ENCODE results near the gene ERC1.

ERC1 gene

DNA sequence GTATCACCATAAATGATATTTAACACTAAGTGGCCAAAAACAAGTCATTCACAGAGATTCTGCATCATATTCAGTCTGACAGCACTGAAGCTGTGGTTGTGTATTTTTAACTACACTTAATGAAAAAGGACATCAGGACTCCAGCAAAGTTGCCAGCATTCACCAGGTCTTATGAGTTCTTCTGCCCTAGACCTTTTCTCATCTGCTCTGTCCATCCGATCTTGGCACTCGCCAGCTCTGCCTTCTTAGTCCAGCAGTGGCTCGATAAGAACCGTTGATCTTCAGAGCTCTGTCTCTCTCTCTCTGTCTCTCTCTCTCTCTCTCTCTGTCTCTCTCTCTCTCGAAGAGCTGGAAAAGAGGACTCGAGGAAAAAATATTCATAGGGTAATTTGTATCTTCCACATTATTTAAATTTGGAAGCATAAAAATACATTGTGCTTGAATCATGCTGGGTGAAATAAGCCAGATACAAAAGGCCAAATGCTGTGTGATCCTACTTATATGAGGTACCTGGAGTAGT lies 371.2 kb downstream of the ERC1 start:
- DNase-seq = no peak

DNA sequence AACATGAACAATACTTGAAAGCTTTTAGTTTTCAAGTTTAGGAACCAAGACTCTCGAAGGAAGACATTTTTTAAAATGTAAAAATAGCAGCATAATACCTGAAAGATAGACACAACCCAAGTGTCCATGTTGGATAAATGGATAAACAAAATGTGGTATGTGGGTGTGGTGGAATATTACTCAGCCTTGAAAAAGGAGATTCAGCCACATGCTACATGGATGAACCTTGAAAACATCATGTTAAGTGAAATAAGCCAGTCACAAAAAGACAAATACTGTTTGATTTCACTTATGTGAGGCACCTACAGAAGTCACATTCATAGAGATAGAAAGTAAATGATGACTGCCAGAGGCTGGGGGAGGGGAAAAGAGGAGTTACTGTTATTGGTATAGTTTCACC lies 374.7 kb downstream of the ERC1 start:
- no peak for DNase-seq

DNA sequence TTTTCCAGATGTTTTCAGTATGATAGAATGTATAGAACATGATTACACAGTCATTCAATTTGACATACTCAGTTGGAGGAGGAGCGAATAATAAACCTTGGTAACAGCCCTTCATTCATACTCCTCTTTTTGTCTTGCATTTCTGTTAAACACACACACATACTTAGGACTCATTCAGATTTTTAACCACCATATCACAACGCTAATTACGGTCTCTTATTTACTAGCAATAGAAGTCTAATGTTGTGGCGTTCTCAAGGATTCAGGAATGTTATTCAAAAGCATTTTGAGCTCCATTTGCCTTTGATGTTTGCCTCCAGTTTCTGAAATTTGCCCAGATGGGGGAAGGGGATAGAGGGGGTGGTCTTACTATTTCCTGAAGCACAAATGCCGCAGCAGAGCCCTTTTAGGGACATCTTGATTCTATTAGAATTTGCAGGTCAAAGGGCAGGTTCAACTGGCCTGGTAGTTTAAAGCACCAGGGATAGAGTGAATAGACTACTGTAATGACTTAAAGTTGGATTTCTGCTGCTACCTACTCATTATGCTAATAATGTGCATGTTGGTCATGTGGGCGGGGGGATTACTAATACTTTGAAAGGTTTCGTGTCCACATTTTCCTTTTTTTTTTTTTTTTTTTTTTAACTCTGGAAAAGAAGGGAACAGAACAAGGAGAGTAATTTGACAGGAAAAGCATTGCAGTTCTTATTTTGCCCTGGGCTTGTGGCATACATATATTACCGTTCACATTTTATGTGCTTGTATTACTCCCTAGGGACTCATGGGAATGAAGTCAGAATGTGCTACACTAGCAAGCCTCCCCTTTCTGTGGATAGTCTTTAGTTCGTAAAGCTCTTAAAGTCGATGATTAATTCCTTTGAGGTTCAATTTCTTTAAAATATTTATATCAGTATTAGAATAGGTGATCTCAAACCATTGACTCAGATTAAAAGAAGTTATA lies 376.6 kb downstream of the ERC1 start:
- DNase-seq = no peak

DNA sequence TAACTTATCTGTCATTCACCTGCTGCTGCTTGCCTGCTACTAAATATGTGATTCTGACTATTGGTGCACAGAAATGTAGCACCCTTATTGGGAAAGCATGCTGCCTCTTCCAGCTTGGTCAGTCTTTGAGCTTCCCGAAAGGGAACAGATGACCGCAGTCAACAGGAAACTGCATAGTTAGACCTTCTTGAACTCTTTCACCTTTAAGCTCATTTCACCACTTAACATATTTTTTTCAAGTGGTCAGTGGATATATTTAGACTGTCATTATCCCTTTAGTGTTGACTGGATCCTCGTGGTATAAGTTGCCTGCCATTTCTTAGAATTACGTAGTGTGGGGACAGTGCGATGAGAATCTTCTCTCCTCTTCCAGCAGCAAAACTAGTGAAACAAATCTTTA lies 378.4 kb downstream of the ERC1 start:
- DNase-seq = no peak

DNA sequence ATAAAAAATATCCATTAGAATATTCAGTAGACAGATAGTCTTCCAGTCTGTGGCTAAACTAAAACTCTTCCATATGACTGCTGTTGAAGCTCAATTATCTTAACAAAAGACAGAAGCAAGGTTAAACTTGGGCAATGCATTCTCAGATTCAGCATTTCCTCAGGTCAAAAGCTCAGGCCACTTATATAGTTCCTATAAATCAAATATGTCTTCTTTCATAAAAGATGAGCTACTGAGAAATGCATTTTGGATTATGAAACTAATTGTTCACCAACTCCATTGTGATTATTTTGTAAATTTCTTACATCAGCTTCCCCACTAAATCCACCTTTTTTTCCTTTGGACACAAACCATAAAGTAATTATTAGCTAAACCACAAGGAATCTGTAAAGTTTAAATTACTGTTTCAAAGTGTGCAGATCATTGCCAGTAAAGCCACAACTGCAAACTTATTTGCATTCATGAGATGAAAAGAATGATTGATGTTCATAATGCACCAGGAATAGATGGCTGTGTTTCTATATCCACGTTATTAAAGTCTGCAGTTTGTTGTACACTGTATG lies 379.0 kb downstream of the ERC1 start:
- no peak for DNase-seq

DNA sequence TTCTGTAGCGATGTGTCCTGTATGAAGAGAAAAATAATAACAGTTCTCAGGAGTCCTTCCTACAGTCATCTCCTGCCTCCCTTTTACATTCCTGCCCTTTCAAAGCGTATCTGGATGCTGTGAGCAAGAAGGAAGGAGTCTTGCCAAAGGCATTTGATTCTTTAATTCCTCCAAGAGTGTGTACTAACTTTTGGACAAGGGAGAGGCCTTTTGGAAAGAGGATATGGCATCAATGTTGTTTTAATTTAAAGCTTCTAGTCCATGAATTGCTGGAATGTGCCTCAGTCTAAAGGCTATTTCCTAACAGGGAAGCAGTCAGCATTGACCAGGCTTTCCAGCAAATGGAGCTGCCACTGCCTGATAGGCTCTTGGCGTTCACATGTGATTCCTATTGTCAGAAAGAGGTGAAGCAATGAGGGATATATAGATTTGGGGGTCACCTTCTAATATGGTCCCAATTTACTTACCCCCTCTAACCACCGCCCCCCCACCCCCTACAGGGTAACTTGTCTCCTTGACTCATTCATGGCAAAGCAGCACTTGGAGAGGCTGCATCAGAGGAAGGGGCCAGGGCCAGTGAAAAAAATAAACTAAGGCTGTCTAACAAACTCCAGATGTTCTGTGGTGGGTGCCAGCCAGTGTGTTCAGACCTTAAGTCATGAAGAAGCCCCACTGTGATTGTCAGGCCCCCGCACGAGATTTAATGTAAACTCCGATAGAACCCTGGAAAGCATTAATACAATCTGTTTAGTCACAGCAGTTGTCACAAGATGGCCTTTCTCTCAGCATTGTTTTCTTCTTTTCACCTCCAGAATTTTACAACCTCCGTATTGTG lies 383.1 kb downstream of the ERC1 start:
- no peak for DNase-seq

DNA sequence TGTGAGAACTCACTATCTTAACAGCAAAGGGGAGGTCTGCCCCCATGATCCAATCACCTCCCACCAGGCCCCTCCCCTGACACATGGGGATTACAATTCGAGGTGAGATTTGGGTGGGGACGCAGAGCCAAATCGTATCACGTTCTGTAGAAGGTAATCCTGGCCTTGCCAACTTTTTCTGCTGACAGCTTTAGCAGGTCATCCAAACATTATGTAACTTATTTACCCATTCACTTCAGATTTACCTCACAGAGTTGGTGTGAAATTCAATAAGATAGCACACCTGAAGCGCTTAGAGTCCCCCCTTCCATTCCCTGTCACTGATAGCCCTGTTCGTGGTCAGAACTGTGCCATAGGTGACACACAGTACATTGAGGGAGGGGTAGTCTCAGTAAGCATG lies 384.3 kb downstream of the ERC1 start:
- DNase-seq = no peak

DNA sequence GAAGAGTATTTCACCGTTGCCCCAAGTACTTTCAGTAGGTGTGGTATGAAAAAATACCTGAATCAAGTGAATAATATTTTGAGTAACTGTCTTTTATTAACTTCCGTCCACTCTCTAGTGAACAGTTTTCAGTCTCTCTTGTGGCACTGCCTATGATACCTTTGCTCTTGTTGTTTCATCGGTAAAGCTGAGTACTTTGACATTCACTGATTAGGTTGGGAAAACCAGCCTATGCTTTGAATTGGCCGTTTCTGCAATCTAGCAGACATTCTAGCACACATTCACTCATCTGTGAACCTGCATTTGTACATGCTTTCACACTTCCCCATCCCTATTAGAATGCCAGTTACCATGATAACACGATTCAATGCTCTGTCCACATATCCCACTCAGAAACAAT lies 386.1 kb downstream of the ERC1 start:
- DNase-seq = no peak

DNA sequence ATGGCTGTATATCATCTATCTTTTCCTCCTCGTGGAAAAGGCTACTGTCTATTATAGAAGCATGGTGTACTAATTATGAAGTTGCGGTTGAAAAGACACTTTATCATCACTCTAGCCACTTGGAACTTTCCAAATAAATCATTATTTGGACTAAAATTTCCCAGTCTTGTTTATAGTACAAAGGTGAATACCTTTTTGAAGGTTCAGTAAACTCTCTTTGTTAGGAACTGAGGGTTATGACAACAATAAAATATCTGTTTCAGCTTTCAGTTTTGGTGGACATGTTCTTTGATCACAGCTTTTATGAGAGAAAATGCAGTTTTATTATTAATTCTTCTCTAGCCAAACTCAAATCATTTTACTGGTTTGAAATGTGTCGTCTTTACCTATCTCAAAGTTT lies 386.7 kb downstream of the ERC1 start:
- DNase-seq = no peak

DNA sequence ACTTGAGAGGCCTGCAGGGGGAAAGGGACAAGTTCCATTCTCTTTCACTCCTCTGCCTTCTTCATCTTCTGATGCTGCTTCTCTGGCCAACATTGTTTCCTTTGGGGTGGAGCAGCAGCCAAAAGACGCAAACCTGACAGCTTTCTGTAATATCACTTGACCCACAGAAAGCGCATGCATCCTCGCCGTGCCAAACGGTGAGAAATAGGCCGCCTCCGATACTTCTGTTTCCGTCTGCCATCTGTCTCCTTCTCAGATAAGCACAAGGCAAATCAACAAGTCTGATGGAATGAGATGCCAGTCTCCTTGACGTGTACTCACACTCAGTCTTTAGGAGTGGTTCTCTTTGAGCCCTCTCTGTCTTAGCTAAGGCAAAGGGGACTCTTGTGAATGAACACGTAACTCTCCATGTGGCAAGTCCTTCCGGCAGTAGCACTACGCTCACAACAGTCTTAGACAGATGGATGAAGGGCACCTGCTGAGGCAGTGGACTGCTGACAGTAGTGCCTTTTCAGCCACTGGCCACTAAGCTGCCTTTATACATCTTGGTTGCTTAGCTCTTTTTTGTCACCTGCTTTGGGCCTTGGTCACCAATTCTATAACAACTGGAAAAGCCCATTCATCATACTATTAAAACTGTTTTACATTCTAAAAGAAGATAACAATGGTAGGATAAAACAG lies 389.3 kb downstream of the ERC1 start:
- no peak for DNase-seq

DNA sequence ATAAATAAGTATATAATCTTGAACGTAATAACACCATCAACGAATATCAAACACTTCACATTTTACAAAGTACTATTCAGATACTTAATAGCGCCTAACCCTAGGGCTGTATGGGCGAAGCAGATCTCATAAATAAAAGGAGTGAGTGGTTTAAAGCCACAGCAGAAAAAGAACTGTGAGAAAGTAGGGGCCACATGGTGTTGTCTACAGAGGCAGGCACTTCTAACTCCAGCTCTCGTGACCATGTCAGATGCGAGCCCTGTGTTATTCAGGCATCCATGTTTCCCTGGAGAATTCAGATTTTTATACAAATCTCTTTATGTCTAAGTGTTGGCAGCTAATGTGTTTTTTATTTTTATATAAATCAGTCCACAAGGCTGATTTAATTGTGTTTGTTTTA lies 391.1 kb downstream of the ERC1 start:
- no peak for DNase-seq

DNA sequence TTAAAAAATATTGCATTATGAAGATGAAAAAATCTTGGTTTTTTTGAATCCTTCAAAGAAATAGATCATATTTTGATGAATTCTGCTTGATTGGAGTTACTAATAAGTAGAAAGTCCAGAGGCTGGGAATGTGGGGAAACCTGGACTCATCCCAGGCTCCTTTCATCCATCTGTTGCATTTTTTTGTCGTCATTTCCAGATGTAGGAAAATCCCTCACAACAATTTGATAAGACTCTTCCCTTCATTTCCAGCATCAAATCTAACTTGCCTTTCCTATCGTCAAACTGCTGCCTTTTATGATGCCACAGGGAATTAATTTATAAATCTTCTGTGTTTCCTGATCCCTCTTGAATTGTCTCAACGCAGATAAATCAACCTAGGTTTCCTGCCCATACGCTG lies 391.8 kb downstream of the ERC1 start:
- no peak for DNase-seq

DNA sequence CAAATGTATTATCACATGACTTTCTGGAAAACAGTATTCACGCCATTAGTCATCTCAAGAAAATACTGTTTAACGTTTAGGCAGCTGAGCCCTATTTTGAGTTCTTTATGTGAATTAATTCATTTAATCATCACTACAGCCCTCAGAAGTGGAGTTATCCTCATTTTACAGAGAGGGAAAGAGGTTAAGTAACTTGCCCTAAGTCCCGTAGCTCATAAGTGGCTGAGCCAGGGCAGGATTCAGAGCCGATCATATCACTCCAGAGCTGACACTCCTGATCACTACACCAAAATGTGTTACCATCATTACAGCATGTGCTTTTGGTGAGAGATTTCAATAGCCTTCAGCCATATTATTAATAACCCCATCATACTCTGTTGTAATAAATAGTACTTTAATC lies 392.7 kb downstream of the ERC1 start:
- DNase-seq = no peak

DNA sequence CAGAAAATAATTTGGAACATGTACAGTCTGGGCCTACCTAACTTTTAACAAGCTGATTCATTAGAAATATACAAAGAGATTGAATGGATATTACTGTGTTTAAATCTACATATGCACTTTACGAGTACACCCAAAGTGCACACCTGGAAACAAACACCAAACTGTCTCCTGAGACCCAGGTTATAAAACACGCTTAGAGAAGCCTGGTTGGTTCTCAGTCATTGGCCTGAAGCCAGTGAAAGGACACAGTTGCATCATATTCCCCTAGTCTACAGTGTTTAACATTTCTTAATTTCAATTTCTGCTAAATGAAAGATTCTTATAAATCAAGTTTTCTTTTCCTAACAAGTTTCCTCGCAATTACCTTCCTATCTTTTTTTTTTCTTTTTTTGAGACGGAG lies 393.9 kb downstream of the ERC1 start:
- no peak for DNase-seq

DNA sequence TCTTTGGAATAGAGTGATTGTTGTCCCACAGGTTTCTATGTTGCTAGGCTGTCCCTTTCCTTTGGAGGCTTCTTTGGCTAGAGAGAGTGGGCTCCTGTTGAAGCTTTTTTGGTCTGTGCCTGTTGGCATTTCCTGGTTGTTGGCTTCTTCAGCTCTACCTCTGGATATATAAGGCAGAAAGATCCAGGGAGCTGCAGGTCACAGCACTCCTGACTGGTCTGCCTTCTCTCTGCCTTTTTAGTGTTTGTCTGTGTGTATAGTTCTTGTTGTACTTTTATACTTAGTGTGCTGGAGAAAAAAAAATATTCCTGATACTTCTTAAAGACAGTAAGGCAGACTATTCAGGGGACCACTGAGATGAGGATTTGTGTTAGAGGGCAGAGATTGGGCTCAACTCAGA lies 400.7 kb downstream of the ERC1 start:
- no peak for DNase-seq

DNA sequence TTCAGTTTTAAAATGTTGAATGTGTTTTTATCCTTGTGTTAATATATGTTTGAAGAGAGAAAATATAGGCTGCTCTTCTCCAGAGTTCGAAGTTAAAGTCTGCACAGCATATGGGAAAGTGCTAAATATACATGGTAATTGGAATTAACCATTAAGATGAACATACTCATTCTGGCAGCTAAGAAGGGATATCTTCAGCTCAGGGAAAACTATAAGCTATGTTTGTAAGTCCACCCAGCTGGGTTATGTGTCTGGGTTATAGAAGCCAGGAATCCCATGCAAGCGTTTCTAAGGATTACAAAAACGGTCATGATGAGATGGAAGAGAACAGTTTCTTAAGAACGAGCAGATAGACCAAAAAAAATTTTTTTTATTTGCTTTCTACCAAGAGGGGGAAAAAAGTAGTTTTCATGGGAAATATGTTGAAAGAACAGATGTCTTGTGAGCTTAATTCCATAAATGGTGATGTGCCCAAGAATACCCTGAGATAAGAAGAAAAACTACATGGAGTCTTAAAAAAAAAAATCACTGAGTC lies 404.5 kb downstream of the ERC1 start:
- no peak for DNase-seq

DNA sequence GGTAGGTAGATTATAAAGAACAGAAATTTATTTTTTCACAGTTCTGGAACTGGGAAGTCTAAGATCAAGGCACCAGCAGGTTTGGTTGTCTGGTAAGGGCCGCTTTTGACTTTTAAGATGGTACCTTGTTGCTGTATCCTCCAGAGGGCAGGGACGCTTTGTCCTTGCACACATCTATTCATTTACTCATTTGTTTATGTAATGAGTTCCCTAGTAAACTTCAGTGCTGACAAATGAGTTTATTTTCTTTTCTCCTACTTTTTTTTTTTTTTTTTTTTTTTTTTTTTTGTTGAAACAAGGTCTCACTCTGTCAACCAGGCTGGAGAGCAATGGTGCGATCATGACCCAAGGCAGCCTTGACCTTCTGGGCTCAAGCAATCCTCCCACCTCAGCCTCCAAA lies 407.6 kb downstream of the ERC1 start:
- DNase-seq = no peak

DNA sequence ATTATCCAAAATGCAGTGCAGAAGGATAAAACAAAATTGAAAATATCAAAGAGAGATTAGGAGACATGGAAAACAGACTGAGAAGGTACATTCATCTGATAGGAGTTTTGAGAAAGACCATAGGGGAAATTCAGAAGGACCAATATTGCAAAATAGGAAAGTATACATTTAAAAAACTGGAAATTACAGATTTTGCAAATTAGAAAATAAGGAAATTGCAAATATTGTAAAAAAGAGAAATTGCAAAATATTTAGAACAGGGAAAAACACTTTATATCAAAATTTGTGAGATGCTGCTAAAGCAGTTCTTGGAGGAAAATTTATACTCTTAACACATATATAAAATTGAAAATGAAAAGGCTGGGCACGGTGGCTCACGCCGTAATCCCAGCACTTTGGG lies 410.9 kb downstream of the ERC1 start:
- DNase-seq = no peak

DNA sequence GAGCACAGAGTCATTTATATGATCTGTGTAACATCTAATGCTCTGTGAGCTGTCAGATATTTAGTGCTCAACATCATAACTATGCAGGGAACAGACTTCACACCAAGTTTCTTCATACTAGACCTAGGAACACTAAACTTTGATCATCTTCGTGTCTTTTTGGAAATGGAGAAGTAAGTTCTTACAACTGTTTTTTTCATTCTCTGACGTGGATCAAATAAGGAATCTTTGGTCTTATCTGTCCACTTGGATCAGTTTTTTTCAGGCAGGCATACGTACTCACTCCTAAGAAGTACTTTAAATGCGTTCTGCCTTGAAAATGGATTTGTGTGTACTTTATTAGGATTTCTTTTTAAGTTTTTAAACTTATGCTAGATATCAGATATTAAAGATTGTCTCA lies 412.4 kb downstream of the ERC1 start:
- DNase-seq = no peak

DNA sequence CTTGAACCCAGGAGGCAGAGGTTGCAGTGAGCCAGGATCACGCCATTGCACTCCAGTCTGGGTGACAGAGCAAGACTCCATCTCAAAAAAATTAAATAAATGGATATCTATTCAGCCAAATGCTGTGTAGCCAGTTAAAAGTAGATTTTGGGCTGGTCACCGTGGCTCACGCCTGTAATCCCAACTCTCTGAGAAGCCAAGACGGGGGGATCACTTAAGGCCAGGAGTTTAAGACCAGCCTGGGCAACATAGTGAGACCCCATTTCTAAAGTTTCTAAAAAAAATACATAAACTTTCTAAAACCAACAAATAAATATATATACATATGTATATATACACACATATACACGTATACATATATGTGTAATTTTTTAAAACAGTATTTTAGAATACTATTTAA lies 414.6 kb downstream of the ERC1 start:
- DNase-seq = no peak

DNA sequence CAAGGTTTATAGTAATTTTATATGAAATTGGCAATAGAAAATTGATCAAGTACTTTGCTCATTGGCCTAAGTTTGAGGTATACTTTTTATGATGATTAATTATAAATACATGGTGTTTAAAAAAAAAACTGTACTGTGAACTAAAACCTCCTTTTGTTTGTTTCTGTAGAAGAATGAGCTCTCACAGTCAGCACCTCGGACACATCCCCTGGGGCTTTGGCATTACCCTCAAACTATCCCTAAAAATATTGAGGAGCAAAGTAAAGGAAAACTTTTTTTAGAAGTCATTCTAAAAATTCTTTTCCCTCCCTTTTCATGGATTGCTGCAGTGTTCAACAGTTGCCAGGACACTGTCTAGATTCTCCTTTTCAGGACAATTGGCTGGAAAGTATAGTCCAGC lies 419.8 kb downstream of the ERC1 start:
- DNase-seq = no peak

DNA sequence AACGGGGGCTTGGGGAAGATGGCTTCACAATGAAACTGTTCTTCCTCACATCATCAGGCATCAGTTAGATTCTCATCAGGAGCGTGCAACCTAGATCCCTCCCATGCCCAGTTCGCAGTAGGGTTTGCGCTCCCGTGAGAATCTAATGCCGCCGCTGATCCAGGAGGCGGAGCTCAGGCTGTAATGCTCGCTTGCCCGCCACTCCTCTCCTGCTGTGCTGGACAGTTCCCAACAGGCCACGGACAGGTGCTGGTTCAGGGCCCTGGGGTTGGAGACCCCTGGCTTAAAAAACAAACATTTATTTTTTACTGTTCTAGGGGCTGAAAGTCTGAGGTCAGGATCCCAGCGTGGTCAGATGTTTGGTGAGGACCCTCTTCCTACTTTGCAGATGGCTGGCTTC lies 422.9 kb downstream of the ERC1 start:
- DNase-seq = no peak

DNA sequence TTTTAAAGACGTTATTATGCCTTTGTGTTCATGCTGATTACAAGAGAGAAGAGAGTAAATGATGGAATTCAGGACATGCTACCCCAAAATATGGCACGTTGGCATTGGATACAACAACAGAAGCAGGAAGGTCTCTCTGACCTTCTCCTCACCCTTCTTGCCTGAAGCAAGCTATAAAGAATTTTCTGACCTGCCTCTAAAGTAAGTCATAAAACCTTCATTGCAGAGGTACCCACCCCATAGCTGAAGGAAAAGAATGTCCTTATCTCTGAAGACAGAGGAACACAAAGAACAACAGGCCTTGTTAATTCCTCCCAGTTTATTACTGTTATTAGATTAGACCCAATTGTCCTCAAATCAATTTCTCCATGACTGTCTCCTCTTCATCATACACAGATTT lies 427.1 kb downstream of the ERC1 start:
- no peak for DNase-seq

Measured in midbrain (tissue), 1 donor.